Measurements from ENCODE around the gene IQCM.

GRCh38 chr4:149595500-149595899 is 220.1 kb downstream of the IQCM start:
- TF ChIP-seq CTCF (conservative IDR thresholded peaks at IDR 0.05 in 1 of 2, IDR thresholded peaks at IDR 0.05 in 1 of 2; ENCODE audit: extremely low read depth in 1 of 2, insufficient read depth in 1 of 2, low read depth in 1 of 2, low read length in 2 of 2) (no peak), EZH2 (IDR thresholded peaks at IDR 0.05; ENCODE audit: borderline replicate concordance, low read length) (no peak)
